ENCODE measurements around the gene ZNF497. TPM values are rescaled to one million over a fixed set of nuclear protein-coding genes. Genes with fewer than 3 reads are reported as not detected.

ZNF497 gene
- total and polyA plus RNA-seq, 9 of the 15 experiments (the other 6 are each of a cell fraction or from before 2014, with no cell fraction given), result 0.06 to 0.98 (median 0.44) TPM; not detected in 1

- TF ChIP-seq SMAD3 (CRISPR knock-in tag; conservative IDR thresholded peaks at IDR 0.05) (no peak), ESRRA (IDR thresholded peaks at IDR 0.05; ENCODE audit: borderline replicate concordance, low read depth) (no peak), TCF7L2 (IDR thresholded peaks at IDR 0.05; ENCODE audit: low read depth, low read length) (no peak), PBX2 (CRISPR knock-in tag; IDR thresholded peaks at IDR 0.05; ENCODE audit: low read depth) (no peak), PBX2 (tag; conservative IDR thresholded peaks at IDR 0.05; ENCODE audit: low read depth) (no peak), PRDM10 (IDR thresholded peaks at IDR 0.05; ENCODE audit: partially characterized antibody) (no peak), SMAD2 (IDR thresholded peaks at IDR 0.05; ENCODE audit: low read depth, low read length) (no peak), TRIM28 (IDR thresholded peaks at IDR 0.05) (no peak), ZHX1 (conservative IDR thresholded peaks at IDR 0.05; ENCODE audit: low read length) (no peak), SP2 (IDR thresholded peaks at IDR 0.05; ENCODE audit: extremely low read depth, low read depth, low read length, poor library complexity, severe bottlenecking) (no peak), HMGXB4 (CRISPR knock-in tag; IDR thresholded peaks at IDR 0.05) (no peak), SRSF9 (IDR thresholded peaks at IDR 0.05; ENCODE audit: borderline replicate concordance, low read depth, low read length) (no peak)
- Histone ChIP-seq H3K4me3 (no peak overlapping the region), H2AFZ (ENCODE audit: low read depth, low read length) (no peak overlapping the region), H3K4me1 (replicated peaks in 1 of 2; ENCODE audit: control insufficient read depth in 2 of 2, insufficient read depth in 2 of 2, low read length in 2 of 2) (peaks cover 7 to 15% of the 10 kb centered on the region in 2 experiments; a peak in 4 of 5 replicates), H3K79me2 (ENCODE audit: control insufficient read depth, insufficient read depth, low read length) (peaks cover 36% of the 10 kb centered on the region), H3K9me1 (ENCODE audit: control insufficient read depth, insufficient read depth, low read length) (no peaks in the 10 kb centered on the region), H4K20me1 (replicated peaks; ENCODE audit: control insufficient read depth, insufficient read depth, low read length) (no peaks in the 10 kb centered on the region), H3K4me2 (ENCODE audit: insufficient read depth, low read length) (no peak overlapping the region), H3K27ac (ENCODE audit: extremely low read depth, low read depth, low read length) (no peak overlapping the region), H3K9me3 (replicated peaks; ENCODE audit: control insufficient read depth, insufficient read depth, low read depth, low read length) (peaks cover 7% of the 10 kb centered on the region), H3K27me3 (ENCODE audit: control insufficient read depth in 2 of 2, insufficient read depth in 2 of 2, low read length in 2 of 2) (no peaks in the 10 kb centered on the region), H3K9ac (ENCODE audit: insufficient read depth in 1 of 2, low read depth in 2 of 2, low read length in 2 of 2) (no peak overlapping the region), H3K36me3 (ENCODE audit: control insufficient read depth, insufficient read depth, low read length) (peaks cover 61% of the 10 kb centered on the region)
- ATAC-seq (no peak), FAIRE-seq (no peak), DNase-seq (ENCODE audit: extremely low read depth in 1 of 4, low spot score in 3 of 4) (no peak)
- WGBS (ENCODE audit: insufficient coverage, low coverage, missing lambda C conversion rate), result 98% methylated on average over 4 of the region's 4 CpGs
- no TSS peak for BruUV-seq (replicated peaks)
- intact Hi-C loops (cut with micrococcal nuclease) (no loop called here), in situ Hi-C loops (cut with MboI) (no loop called here)
- ChIA-PET CTCF (ENCODE audit: low intra/inter-chr PET ratio) (no interaction called here), POLR2A (interaction anchor here (3.0 to 4.2 kb wide), 2 partner anchors 10 to 18 kb away, joined by 9 to 27 read pairs; partner anchors contain the start of gene ZSCAN22)
Measured at GRCh38 chr19:58307736-58308135, 54.8 kb downstream of the ZNF497 start.

Measured in K562 (cell line).